ENCODE measurements around the gene ALOX5.
"Not testable (repeated sequence)": the region's sequence is repeated elsewhere in the genome, so short reads cannot be mapped to it uniquely, and the experiment has no call there.

ALOX5 gene

GRCh38 chr10:45373576-45374349, at the start of gene ALOX5:
Gene ALOX5, plus strand, starts transcription at chr10:45374216. Its CDS starts 64 bp downstream, at chr10:45374280.
- DNase-seq (ENCODE audit: low read depth) = no peak

- no peak for DNase-seq (ENCODE audit: low read depth)
Observed at GRCh38 chr10:45325116-45325515, 48.9 kb upstream of the ALOX5 start.

GRCh38 chr10:45326864-45327263, 47.2 kb upstream of the ALOX5 start:
- DNase-seq (ENCODE audit: low read depth) = not testable (repeated sequence)

- not testable (repeated sequence) for DNase-seq (ENCODE audit: low read depth)
Observed at GRCh38 chr10:45331824-45332223, 42.2 kb upstream of the ALOX5 start.

GRCh38 chr10:45339894-45340293, 34.1 kb upstream of the ALOX5 start:
- DNase-seq (ENCODE audit: low read depth) = no peak

GRCh38 chr10:45340420-45340819, 33.6 kb upstream of the ALOX5 start:
- DNase-seq (ENCODE audit: low read depth) = not testable (repeated sequence)

- DNase-seq (ENCODE audit: low read depth) = not testable (repeated sequence)
Observed at GRCh38 chr10:45346652-45347335, 27.2 kb upstream of the ALOX5 start.

GRCh38 chr10:45347464-45347863, 26.6 kb upstream of the ALOX5 start:
- not testable (repeated sequence) for DNase-seq (ENCODE audit: low read depth)

GRCh38 chr10:45348196-45348765, 25.7 kb upstream of the ALOX5 start:
- not testable (repeated sequence) for DNase-seq (ENCODE audit: low read depth)

- DNase-seq (ENCODE audit: low read depth) = no peak
Observed at GRCh38 chr10:45353186-45353585, 20.8 kb upstream of the ALOX5 start.

- no peak for DNase-seq (ENCODE audit: low read depth)
Observed at GRCh38 chr10:45354261-45354660, 19.8 kb upstream of the ALOX5 start.

GRCh38 chr10:45355494-45355893, 18.5 kb upstream of the ALOX5 start:
- no peak for DNase-seq (ENCODE audit: low read depth)

- DNase-seq (ENCODE audit: low read depth) = not testable (repeated sequence)
Observed at GRCh38 chr10:45358961-45359360, 15.1 kb upstream of the ALOX5 start.

GRCh38 chr10:45361983-45362799, 11.8 kb upstream of the ALOX5 start:
- DNase-seq (ENCODE audit: low read depth) = not testable (repeated sequence)

GRCh38 chr10:45367643-45368042, 6.4 kb upstream of the ALOX5 start:
- not testable (repeated sequence) for DNase-seq (ENCODE audit: low read depth)

- DNase-seq (ENCODE audit: low read depth) = no peak
Observed at GRCh38 chr10:45368181-45368580, 5.8 kb upstream of the ALOX5 start.

- DNase-seq (ENCODE audit: low read depth) = no peak
Observed at GRCh38 chr10:45370202-45370955, 3.6 kb upstream of the ALOX5 start.

- no peak for DNase-seq (ENCODE audit: low read depth)
Observed at GRCh38 chr10:45371560-45371959, 2.5 kb upstream of the ALOX5 start.

GRCh38 chr10:45372251-45372951, 1.6 kb upstream of the ALOX5 start:
- no peak for DNase-seq (ENCODE audit: low read depth)

- DNase-seq (ENCODE audit: low read depth) = no peak
Observed at GRCh38 chr10:45373003-45373575, 927 bp upstream of the ALOX5 start.
